Raji (cell line): ENCODE results near the gene NACA.

Experiments
- POLR2A ChIP-seq: IDR thresholded peaks from 2 replicates; pipeline ENCODE4 v1.6.1; 2011; ENCODE audit warnings: low read depth, low read length, control low read depth; ENCODE audit not compliant: insufficient read depth

The NACA gene

GRCh38 chr12:56677680-56678079, 47.4 kb downstream of the NACA start:
- no peak for TF ChIP-seq POLR2A

GRCh38 chr12:56676851-56677580, 48.1 kb downstream of the NACA start:
- TF ChIP-seq POLR2A: no peak

- no peak for TF ChIP-seq POLR2A
These were observed 53.5 kb downstream of the NACA start for GRCh38 chr12:56671608-56672007.

- no peak for TF ChIP-seq POLR2A
These were observed 54.3 kb downstream of the NACA start for GRCh38 chr12:56670836-56671235.

GRCh38 chr12:56668197-56668457, 57.0 kb downstream of the NACA start:
- TF ChIP-seq POLR2A: no peak
